ENCODE measurements around the gene NFATC2. TPM values are rescaled to one million over a fixed set of nuclear protein-coding genes. Genes with fewer than 3 reads are reported as not detected.

Gene NFATC2
- total and polyA plus RNA-seq, 7 donors: 1.4 to 16.9 (median 5.0) TPM

- Histone ChIP-seq H3K4me3 (no peak overlapping the region), H3K9me3 (no peaks in the 10 kb centered on the region), H3K27me3 (no peaks in the 10 kb centered on the region), H3K4me1 (peaks cover 0 to 44% (median 38%) of the 10 kb centered on the region in 4 donors), H3K36me3 (no peaks in the 10 kb centered on the region), H3K27ac (peak overlapping the region in 3 of 4 donors; percentile 10 to 46 (median 39))
- no peak for DNase-seq
- intact Hi-C loops (cut with DNase I): no loop called here
- 91 to 93% methylated on average over 3 of the region's 3 CpGs for WGBS, 2 donors
- TF ChIP-seq CTCF (IDR thresholded peaks at IDR 0.05) (no peak), EP300 (IDR thresholded peaks at IDR 0.05) (no peak), POLR2A (IDR thresholded peaks at IDR 0.05) (no peak), POLR2AphosphoS5 (IDR thresholded peaks at IDR 0.05) (no peak)
These were observed 91.5 kb downstream of the NFATC2 start for GRCh38 chr20:51450984-51451383.

- intact Hi-C loops (cut with DNase I): no loop called here
- 89 to 90% methylated on average over 5 of the region's 5 CpGs for whole genome bisulfite sequencing, 2 donors
- Histone ChIP-seq H3K4me1 (peaks cover 0 to 49% (median 40%) of the 10 kb centered on the region in 4 donors), H3K27ac (peak overlapping the region in 2 of 4 donors; percentile 10 to 39), H3K9me3 (no peaks in the 10 kb centered on the region), H3K4me3 (no peak overlapping the region), H3K27me3 (no peaks in the 10 kb centered on the region), H3K36me3 (no peaks in the 10 kb centered on the region)
- DNase-seq: no peak
- TF ChIP-seq POLR2A (IDR thresholded peaks at IDR 0.05) (no peak), EP300 (IDR thresholded peaks at IDR 0.05) (no peak), POLR2AphosphoS5 (IDR thresholded peaks at IDR 0.05) (no peak), CTCF (IDR thresholded peaks at IDR 0.05) (no peak)
These were observed 92.3 kb downstream of the NFATC2 start for GRCh38 chr20:51450221-51450712.

- DNase-seq: no peak
- TF ChIP-seq EP300 (IDR thresholded peaks at IDR 0.05) (no peak), POLR2AphosphoS5 (IDR thresholded peaks at IDR 0.05) (no peak), POLR2A (IDR thresholded peaks at IDR 0.05) (no peak), CTCF (IDR thresholded peaks at IDR 0.05) (no peak)
- intact Hi-C loops (cut with DNase I): no loop called here
- Histone ChIP-seq H3K9me3 (no peaks in the 10 kb centered on the region), H3K4me1 (peaks cover 0 to 55% (median 46%) of the 10 kb centered on the region in 4 donors), H3K4me3 (no peak overlapping the region), H3K27ac (peak overlapping the region; percentile 47 to 65 (median 63)), H3K27me3 (no peaks in the 10 kb centered on the region), H3K36me3 (no peaks in the 10 kb centered on the region)
- WGBS, 2 donors: 87 to 88% methylated on average over 7 of the region's 7 CpGs
These were observed 92.9 kb downstream of the NFATC2 start for GRCh38 chr20:51449498-51450220.

- no peaks in the 10 kb centered on the region for H3K27me3 ChIP-seq
- no peak overlapping the region for H3K4me3 ChIP-seq
- H3K4me1 ChIP-seq: peaks cover 0 to 65% (median 54%) of the 10 kb centered on the region in 4 donors
- H3K27ac ChIP-seq: peak overlapping the region; percentile 47 to 65 (median 63)
- no peaks in the 10 kb centered on the region for H3K9me3 ChIP-seq
- intact Hi-C loops (cut with DNase I): loop anchor here (2.0 kb wide), 1 partner anchor 115 kb away; no protein-coding TSS in a partner anchor
- WGBS, 2 donors: 83 to 91% methylated on average over 5 of the region's 5 CpGs
- no peak for DNase-seq
- TF ChIP-seq POLR2A (IDR thresholded peaks at IDR 0.05) (no peak), EP300 (IDR thresholded peaks at IDR 0.05) (no peak), CTCF (IDR thresholded peaks at IDR 0.05) (no peak), POLR2AphosphoS5 (IDR thresholded peaks at IDR 0.05) (no peak)
- H3K36me3 ChIP-seq: no peaks in the 10 kb centered on the region
These were observed 94.8 kb downstream of the NFATC2 start for GRCh38 chr20:51447765-51448148.
